Urothelium cell line (cell line): ENCODE data around the gene P4HA2.
A peak's percentile ranks its signal among the peaks of the same experiment; 100 is the strongest.

Experiments
- DNase-seq: peaks from one replicate; pipeline ENCODE4 v3.0.0; 2011; ENCODE audit warnings: low spot score, mixed read lengths
- FAIRE-seq: peaks from 2 replicates; lab custom pipeline; 2011; peaks lifted over from hg19 to GRCh38; lab: Jason Lieb, UNC

The P4HA2 gene

DNA sequence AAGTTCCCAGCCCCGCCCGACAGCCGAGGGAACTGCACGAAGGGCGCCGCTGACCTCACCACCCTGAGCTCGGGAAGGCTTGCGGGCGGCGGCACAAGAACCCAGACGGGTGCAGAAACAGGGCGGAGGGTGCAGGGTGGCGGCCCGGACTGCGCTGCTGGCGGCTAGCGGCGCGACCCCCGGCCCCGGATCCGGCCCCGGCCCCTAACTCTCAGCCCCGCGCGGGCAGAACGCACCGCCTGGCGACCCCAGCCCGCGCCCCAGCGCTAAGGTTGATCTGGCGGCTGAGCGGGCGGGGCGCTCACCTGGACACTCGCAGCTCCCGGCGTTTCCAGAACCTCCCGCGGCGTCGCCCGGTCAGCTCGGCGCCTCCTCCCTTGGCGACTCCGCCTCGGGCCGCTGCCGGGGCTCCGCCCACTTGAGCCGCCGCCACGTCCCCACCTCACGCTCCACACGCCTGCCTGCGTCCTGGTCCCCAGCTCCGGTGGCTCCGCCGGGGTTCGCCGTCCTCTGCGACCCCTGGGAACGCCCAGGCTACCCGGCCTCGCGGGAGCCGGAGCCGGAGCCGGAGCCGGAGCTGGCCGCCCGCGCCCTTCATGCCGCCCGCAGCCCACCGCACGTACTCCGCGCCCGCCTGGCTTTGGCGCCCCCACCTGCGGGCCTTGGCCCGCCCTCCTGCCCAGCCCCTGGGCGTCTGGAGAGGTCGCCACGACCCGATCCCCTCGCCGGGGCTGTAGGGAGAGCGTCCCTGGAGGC, at the start of gene P4HA2:
Gene P4HA2, minus strand, starts transcription at position 369 of the 756 bp plus-strand sequence. CDS start 9,227 bp downstream, outside the sequence.
- no peak for FAIRE-seq
- DNase-seq = peak; percentile 95

DNA sequence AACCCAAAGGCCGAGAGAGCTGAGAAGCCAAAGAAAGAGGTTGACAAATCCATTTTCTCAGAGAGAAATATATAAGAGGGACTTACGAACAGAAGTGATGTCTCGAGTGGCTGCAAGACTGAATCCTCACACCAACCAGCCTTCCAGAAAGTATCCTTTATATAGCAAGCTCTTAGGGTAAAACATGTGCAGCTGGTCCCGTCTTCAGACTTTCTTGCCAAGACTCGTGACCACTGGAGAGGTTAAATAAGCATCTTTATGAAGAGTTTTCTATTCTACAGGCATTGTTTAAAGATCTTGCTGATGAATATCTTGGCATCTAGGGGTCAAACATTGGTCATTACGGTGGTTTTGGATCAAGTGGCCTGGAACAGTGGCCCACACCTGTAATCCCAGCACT, 49.6 kb upstream of the P4HA2 start:
- no peak for DNase-seq
- no peak for FAIRE-seq

DNA sequence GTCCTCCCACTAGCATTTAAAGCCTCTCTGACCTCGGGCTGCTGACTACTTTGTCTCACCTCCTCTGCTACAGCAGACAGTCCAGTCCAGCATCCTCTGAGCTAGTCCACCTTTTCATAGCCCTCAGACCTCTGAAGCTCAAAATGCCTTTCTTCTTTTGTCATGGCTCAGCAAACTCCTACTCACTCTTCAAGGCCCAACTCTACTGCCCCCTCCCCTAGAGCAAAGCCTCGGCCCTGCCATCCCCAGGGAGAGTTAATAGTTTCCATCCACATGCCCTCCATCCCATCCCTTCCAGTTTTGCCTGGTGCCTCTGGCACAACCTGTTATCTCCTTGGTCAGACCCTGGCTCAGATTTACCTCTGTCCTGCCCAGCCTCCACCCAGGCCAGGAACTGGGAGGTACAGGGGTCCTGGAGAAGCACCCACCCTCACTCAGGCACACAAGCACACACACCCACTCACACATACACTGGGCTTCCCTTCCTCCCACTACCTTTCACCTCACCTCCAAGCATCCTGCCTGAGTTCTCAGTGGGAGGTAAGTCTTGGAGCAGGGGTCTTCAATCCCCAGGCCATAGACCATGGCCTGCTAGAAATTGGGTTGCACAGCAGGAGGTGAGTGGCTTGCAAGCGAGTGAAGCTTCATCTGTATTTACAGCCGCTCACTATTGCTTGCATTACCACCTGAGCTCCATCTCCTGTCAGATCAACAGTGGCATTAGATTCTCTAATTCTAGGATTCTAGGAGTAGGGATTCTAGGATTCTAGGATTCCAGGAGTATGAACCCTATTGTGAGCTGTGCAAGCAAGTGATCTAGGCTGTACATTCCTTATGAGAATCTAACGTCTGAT, 47.9 kb upstream of the P4HA2 start:
- DNase-seq (no peak), FAIRE-seq (no peak)

DNA sequence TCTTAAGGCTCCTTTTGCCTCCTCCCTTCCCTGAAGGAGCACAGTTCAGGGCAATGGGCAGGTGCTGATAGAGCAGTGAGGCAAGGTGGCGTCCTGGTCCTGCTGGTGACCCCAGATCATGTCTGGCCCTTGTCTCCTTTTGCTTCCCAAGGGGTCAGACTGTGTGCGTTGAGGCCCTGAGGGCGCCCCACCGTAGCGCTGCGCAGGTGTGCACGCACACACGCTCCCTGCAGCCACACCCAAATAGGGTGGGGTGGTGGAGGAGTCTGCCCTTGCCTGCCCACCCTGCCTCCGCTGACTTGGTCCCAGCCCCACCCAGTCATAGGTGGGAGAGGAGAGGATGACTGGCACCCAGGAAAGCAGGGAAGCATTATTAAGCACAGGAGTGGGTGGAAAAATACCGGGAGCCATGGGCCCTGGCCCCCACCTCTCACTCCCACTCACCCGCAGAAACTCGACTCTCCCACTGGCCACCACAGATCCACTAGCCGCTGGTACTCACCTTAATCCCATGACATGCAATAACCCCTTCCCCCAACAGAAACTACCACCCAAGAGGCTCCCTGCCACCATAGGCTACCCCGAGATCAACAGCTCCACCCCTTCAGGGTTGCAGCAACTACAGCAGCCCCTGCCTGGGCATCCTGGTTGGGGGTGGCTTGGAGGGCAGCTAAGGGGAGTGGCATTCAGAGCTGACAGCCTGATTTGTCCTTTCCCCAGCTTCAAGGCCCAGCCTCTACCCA, 46.6 kb upstream of the P4HA2 start:
- FAIRE-seq (no peak), DNase-seq (no peak)

DNA sequence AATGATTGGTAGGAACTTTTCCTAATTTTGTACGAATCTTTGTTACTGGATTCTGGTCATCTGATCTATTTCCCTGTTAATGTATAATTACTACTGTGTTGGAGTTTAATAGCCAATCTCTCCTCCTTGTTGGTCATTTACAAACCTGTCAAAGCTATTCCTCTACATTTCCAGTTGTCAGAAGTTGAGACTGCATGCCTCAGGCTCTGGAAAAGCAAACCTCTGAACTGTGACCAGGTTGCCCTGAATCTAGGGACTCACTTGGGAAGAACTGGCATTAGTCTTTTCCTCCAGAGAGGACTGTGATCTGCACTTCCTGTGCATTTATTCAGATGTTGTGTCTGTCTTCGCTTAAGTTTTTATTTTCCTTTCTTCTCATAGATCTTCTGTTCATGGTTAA, 46.0 kb upstream of the P4HA2 start:
- DNase-seq (no peak), FAIRE-seq (no peak)

DNA sequence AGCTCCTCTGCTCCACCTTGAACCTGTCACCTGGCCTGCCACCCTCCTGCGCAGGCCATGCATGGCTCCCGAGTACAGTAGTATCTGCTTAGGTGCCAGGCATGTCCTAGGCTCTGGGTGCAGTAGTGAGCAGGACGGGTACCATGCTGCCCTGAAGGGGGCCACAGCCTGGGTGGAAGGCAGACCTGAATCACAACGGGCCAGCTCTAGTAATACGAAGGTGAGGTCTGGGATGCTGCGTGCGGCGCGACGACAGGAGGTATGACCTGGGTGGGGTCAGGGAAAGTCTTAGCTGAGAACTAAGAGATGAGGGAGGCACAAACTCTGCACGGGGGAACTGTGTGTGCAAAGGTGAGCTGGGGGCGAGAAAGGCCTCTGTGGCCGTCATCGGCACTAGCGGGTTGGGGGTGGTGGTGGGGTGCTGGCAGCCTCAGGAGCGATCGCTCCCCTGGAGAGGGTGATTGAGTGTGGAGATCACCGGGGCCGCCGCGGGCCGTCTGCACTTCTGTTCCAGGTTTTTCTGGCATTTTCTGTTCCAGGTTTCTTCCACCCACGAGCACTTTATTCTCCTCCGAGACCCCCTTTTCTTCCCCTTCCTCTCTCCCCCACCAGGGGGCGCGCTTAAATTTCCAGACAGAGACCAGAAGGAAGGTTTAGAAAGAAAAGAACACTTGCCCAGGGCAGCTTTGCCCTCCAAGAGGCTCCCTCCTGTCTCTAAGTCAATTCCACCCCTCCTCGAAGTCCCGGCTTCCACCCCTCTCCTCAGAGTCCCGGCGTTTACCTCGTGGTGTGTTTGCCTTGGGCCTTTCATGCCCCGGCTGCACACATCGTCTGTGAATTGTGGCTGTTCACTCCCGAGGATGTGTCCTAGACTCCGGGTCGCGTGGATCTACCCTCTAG, 44.9 kb upstream of the P4HA2 start:
- FAIRE-seq = peak; percentile 79
- DNase-seq = peak; percentile 57

DNA sequence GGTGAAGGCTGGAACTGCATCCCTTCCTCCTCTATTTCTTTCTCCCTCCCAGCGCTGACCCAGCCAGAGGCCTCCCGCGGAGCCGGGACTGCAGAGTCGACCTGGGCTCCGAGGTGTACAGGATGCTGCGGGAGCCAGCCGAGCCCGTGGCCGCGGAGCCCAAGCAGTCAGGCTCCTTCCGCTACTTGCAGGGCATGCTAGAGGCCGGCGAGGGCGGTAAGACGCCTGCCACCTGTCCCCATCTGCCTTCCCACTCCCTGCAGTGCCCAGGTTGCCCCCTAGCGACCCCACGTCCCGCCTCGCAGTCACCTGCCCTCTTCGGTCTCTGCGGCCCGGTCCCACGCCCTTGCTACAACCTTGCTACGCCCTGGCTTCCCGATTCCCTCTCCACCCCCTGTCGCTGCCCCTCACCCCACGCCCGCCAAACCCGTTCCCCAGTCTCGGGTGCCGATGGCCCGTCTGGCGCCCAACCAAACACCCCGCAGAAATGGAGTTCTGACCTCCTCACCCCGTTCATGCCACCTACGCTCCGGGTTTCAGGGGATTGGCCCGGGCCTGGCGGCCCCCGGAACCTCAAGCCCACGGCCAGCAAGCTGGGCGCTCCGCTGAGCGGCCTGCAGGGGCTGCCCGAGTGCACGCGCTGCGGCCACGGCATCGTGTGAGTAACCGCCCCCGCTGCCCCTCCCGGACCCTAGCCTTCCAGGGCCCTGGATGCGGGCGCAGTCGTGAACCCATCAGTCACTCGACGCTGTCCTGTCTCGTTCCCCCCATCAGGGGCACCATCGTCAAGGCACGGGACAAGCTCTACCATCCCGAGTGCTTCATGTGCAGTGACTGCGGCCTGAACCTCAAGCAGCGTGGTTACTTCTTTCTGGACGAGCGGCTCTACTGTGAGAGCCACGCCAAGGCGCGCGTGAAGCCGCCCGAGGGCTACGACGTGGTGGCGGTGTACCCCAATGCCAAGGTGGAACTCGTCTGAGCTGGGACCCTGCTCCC, 43.9 kb upstream of the P4HA2 start:
- DNase-seq = no peak
- FAIRE-seq = no peak

DNA sequence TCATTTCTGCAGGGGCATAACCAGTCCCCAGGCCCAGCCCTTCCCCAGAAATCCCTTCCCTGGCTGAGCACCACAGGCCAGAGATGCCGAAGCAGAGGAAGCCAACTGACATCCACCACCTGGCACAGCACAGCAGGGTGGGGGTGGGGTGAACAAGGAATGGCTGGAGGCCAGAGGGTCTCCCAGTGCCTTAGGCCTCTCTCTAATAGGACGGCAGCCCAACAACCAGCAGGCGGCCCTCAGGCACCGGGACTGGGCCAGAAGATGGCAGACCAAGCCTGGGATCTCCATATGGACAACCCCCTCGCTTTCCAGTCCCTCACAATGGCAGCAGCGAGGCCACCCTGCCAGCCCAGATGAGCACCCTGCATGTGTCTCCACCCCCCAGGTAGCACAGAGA, 43.1 kb upstream of the P4HA2 start:
- DNase-seq = no peak
- FAIRE-seq = no peak

DNA sequence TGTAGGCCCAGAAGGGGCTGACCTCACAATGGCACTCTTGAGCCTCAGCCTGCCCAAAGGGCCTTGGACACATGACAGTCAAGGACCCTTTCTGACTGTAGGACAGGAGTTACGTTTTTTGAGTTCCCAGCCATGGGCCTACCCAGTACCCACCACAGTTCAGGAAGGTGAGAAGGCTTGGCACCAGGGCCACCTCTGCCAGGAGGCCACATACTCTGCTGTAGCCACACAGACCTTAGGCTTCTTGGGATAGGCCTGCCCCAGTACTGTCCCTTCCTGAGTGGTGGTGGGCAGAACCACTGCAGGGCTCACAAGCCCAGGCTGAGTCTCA, 42.6 kb upstream of the P4HA2 start:
- FAIRE-seq = no peak
- DNase-seq = no peak

DNA sequence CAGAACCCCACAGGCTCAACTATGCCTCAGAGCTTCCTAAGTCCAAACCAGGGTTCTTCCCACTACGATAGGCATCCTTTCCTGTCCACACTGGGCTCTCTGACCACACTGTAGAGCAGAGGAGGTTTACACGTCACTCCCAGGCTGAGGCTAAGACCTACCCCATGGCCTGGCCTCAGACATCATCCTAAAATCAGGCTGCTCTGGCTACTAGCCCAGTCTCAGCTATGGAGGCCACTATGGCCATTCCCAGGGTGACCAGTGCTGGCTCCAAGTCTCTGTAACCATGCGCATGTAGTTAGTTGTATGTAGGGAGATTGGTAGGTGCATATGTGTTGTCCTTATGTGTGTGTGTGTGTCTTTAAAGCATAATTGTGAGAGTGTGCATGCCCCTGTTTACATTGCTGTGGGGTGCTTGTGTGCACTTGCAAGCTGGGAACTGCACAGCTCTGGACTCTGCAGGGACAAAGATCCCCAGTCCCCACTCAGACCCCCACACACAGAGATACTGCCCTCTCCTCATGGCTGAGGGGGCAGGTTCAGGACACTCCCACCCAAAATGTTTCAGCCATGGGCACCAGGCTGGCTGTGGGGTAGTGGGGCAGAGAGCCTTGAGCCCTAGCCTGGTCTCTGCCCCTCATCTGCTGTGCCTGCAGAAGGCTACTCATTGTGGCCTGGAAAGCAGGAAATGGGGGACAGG, 42.1 kb upstream of the P4HA2 start:
- FAIRE-seq (no peak), DNase-seq (no peak)

DNA sequence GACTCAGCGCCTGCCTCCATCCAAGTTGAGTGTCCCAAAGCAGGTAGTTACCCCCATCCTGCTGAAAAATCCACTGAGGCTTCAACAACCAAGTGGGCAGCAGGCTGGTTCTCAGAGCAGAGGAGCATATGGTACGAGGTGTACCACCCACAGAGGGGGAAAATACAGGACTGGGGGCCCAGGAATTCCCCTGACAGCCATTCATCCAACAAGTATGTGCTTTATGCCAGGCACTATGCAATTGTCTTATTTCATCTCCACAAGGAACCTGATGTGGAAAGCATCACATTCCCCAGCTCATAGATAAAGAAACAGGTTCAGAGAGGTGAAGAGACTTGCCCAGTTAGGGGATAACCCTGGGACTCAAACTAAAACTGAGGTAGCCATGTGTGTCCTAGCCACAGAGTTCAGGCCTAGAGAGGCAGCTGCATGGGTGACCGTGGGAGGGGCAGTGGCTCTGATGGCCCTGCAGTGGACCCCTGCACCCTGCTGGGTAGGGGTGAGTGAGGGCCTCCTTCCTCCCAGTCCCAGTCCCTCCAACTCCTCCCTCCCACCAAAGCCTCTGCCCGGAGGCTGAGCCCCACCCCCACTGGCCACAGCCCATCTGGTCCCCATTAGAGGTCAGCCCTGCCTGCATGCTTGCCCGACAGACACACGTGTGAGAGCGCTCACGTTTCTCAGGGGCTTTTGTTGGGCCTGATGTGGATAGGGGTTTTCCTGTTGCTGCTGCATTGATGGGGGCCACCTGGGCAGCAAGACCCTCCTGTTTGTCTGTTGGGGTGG, 41.3 kb upstream of the P4HA2 start:
- DNase-seq = no peak
- no peak for FAIRE-seq

DNA sequence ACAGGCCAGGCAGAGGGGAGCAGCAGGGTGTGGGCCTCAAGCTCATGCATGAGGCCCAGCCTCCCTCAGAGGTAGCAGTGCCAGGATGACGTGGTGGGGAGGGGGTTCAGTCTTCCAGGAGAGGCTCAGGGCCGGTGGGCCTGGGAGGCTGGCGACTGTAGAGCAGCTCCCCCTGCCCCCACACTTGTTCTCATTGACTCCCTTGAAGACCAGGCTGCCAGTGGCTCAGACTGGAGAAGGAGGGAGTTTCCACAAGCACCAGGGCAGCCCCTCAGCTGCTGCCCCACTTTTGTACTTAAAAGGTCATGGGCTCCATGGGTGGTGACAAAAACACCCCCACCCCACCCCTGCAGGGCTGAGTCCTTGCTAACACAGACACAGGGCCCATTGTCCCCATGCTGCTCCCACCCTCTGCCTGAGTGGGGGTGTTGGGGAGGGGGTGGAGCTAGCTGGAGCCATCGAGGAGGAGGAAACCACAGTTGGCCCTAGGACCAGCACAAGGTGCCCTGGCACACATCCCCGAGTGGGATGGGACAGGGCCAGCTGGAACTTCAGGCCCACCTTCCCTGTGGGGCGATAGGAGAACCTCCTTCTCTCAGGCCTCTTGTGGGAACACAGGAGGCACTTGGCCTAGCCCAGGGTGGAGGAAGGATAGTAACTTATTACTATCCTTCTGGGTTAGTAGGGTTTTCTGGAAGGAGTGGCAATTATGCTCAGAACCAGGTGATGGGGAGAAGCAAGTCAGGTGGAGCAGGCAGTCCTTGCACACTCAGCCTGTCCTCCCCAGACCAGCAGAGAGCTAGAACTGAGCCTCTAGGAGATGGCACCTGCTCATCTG, 40.5 kb upstream of the P4HA2 start:
- DNase-seq (no peak), FAIRE-seq (no peak)

DNA sequence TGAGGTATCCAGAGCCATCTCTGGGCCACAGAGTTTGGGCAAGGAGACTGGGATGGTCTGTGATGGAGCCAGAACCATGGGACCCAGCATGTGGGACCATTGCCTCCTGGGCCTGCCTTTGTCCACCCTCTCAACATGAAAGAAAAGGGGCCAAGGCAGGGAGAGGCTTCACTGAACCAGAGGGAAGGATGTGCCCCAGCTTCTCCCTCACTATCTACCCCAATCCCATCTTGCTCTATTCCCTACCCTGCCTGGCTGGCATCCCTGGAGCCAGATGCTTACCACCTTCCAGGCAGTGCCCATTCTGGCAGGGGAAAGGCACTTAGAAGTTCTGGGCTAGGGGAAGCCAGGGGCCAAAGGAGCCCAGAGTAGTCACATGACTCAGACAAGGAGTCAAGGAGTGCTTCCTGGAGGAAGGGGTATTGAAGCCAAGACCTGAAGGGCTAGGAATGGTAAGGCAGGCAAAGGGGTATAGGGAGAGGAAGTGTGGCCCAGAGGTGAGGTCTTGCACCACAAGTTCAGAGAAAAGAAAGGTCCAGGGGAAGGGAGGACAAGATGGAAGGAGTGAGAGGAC, 39.6 kb upstream of the P4HA2 start:
- FAIRE-seq = no peak

DNA sequence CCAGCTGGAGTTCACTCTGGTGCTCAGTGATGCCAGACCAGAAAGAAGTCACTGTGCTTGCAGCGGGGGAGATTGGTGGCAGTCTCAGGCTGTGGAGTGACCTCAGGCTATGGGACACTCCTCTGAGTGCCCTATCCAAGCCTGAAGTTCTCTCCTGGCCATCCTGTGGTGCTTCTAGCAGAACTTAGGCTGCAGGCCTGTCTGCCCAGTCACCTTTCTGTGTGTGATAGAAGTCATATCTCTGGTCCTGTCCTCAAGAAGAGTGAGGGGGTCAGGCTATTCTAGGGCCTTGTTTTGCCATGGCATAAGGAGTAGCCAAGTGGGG, 39.1 kb upstream of the P4HA2 start:
- FAIRE-seq (no peak), DNase-seq (no peak)

More for the DNA sequence above, 39.6 kb upstream of the P4HA2 start:
- DNase-seq = no peak

DNA sequence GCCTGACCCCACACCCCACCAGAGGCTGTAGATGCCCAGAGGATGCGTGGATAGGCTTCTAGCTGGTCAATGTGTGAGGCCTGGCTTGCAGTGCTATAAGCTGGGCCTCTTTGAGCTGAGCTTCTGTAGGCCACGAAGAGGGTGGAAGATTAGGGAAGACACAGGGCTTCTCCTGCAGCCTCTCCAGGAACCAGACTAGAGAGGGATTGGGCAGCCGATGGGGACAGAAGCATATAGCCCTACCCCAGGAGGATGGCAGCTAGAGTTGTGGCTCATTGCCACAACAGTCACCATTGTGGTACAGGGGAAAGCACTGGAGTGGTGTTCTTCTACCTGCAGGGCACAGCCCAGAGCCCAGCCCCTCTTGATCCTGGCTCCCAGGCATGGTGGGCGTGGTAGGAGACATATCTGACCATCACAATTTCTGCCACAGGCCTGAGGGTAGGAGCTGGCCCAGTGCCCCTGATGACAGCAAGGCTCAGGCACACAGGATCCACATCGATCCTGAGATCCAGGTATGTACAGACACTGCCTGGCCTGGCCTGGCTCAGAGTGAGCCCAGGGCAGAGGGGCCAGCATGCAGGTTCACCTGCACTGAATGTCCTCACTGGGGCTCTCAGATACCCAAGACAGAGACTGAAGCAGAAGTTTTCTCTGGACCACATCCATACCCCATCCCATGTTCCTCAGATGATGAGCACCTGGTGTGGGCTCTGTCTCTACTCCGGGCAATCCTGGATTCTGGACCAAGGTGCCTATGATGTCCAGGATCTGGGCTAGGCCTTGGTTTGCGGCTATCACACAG, 38.6 kb upstream of the P4HA2 start:
- FAIRE-seq (no peak), DNase-seq (no peak)
